Mammary epithelial cell (primary cell): Measurements from ENCODE around the gene EPHX1.

Experiments
- CTCF ChIP-seq, 2 donors: IDR thresholded peaks in 1 of 2; conservative IDR thresholded peaks in 1 of 2; 2 replicates each; pipeline ENCODE4 v1.5.1; 2011 to 2012; ENCODE audit warnings: inconsistent platforms in 2 of 2, low read length in 2 of 2, mild to moderate bottlenecking in 2 of 2, control low read depth in 1 of 2, low read depth in 1 of 2; ENCODE audit not compliant: insufficient read depth in 1 of 2; ENCODE audit errors: extremely low read depth in 1 of 2
- EZH2 ChIP-seq: IDR thresholded peaks from 2 replicates; pipeline ENCODE4 v1.6.1; 2012; ENCODE audit warnings: low read length, inconsistent platforms, borderline replicate concordance

GRCh38 chr1:225762002-225762441 lies 47.9 kb upstream of the EPHX1 start:
- TF ChIP-seq CTCF (conservative IDR thresholded peaks at IDR 0.05 in 1 of 2, IDR thresholded peaks at IDR 0.05 in 1 of 2; ENCODE audit: extremely low read depth in 1 of 2, insufficient read depth in 1 of 2, low read depth in 1 of 2, low read length in 2 of 2) (no peak), EZH2 (no peak)
